GM23248 (cell line): ENCODE data around the gene RRBP1. TPM values are rescaled to one million over a fixed set of nuclear protein-coding genes. Genes with fewer than 3 reads are reported as not detected.

ENCODE experiments used
- DNase-seq: peaks from one replicate; pipeline ENCODE4 v3.0.0-alpha.2; 2015
- H2AFZ ChIP-seq: fragments of 200-600 bp; sonication (generic); 2 replicates; pipeline ENCODE4 v1.6.1; 2016; ENCODE audit warnings: antibody characterized with exemption
- H3F3A ChIP-seq: fragments of 200-600 bp; sonication (generic); 2 replicates; pipeline ENCODE4 v1.6.1; 2016; ENCODE audit warnings: mild to moderate bottlenecking, antibody characterized with exemption, mixed run types; ENCODE audit not compliant: insufficient read depth
- H3K27ac ChIP-seq: fragments of 200-600 bp; sonication (generic); 2 replicates; pipeline ENCODE4 v1.5.1; 2016; ENCODE audit warnings: mild to moderate bottlenecking
- H3K27me3 ChIP-seq: fragments of 200-600 bp; sonication (generic); replicated peaks from 2 replicates; pipeline ENCODE4 v1.6.1; 2016; ENCODE audit warnings: mild to moderate bottlenecking; ENCODE audit not compliant: insufficient read depth
- H3K36me3 ChIP-seq: fragments of 200-600 bp; sonication (generic); 2 replicates; pipeline ENCODE4 v1.6.1; 2016; ENCODE audit warnings: low read depth, mild to moderate bottlenecking
- H3K4me1 ChIP-seq: fragments of 200-600 bp; sonication (generic); 2 replicates; pipeline ENCODE4 v1.6.1; 2016; ENCODE audit warnings: mild to moderate bottlenecking; ENCODE audit not compliant: insufficient read depth
- H3K4me2 ChIP-seq: fragments of 200-600 bp; sonication (generic); one replicate; pipeline ENCODE4 v1.6.1; 2016; ENCODE audit warnings: mild to moderate bottlenecking; ENCODE audit not compliant: unreplicated experiment
- H3K4me3 ChIP-seq: fragments of 200-600 bp; sonication (generic); 2 replicates; pipeline ENCODE4 v1.5.1; 2016; ENCODE audit warnings: mild to moderate bottlenecking
- H3K79me2 ChIP-seq: fragments of 200-600 bp; sonication (generic); 2 replicates; pipeline ENCODE4 v1.6.1; 2016; ENCODE audit warnings: mild to moderate bottlenecking; ENCODE audit not compliant: insufficient read depth
- H3K9ac ChIP-seq: fragments of 200-600 bp; sonication (generic); 2 replicates; pipeline ENCODE4 v1.6.1; 2016; ENCODE audit warnings: mild to moderate bottlenecking
- H3K9me2 ChIP-seq: fragments of 200-600 bp; sonication (generic); 2 replicates; pipeline ENCODE4 v1.6.1; 2016; ENCODE audit warnings: mixed run types, mild to moderate bottlenecking, moderate library complexity; ENCODE audit not compliant: insufficient read depth
- H3K9me3 ChIP-seq: fragments of 200-600 bp; sonication (generic); one replicate; pipeline ENCODE4 v1.6.1; 2017; ENCODE audit warnings: low read depth
- H4K20me1 ChIP-seq: fragments of 200-600 bp; sonication (generic); 2 replicates; pipeline ENCODE4 v1.6.0; 2016; ENCODE audit not compliant: insufficient read depth
- EZH2 ChIP-seq: fragments of 200-600 bp; sonication (generic); IDR thresholded peaks from 2 replicates; pipeline ENCODE4 v1.6.1; 2018; ENCODE audit warnings: antibody characterized with exemption, mild to moderate bottlenecking; ENCODE audit not compliant: insufficient read depth, poor library complexity, severe bottlenecking
- EZH2phosphoT487 ChIP-seq: fragments of 200-600 bp; sonication (generic); IDR thresholded peaks from 2 replicates; pipeline ENCODE4 v1.6.1; 2018; ENCODE audit warnings: antibody characterized with exemption, moderate library complexity, mild to moderate bottlenecking, low read depth; ENCODE audit not compliant: insufficient read depth
- WGBS, 2 experiments: methylation state at CpG; one replicate each; pipeline ENCODE4 v1.1.6; 2015 to 2017; ENCODE audit warnings: low lambda C conversion rate in 2 of 2, low coverage in 1 of 2; ENCODE audit errors: missing lambda C conversion rate in 2 of 2; 5-methylcytosine and 5-hydroxymethylcytosine counted together
- in situ Hi-C: fragments of 300-500 bp; cut with MboI; formaldehyde crosslinking; loops from 2 replicates; pipeline ENCODE4 v1.15.0; 2020
- polyA plus RNA-seq: library from polyadenylated mRNA; unstranded; fragments of >200 nt; fragmentation: Nextera tagmentation; extraction: Ambion mirVana; gene quantifications from 2 replicates; pipeline ENCODE4 v1.2.1, GENCODE V29; 2016
- total RNA-seq: library from RNA; depleted of rRNA; stranded (reverse); fragments of >200 nt; shearing (Covaris generic); gene quantifications from 2 replicates; pipeline ENCODE4 v1.2.3, GENCODE V29; 2014

The RRBP1 gene
- total and polyA plus RNA-seq, 2 experiments from 2014 or later, result 127 to 182 TPM

DNA sequence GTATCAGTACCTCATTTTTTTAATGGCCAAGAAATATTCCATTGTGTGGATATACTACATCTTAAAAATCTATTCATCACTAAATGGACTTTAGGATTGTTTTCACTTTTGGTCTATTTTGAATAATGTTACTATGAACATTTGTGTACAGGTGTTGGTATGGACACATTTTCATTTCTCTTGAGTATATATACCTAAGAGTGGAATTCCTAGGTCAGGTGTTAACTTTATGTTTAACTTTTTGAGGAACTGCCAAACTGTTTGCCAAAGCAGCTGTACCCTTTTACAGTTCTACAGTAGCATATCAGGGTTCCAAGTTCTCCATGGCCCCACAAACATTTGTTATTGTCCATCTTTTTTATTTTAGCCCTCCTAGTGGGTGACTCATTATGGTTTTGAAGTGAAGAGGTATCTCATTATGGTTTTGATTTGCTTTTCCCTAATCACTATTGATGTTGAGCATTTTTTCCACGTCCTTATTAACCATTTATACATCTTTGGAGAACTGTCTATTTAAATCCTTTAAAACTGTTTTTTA, 84.0 kb downstream of the RRBP1 start:
- peaks cover 19% of the 10 kb centered on the region for H3K36me3 ChIP-seq
- no peak overlapping the region for H3K4me3 ChIP-seq
- H3K4me1 ChIP-seq, result peaks cover 14% of the 10 kb centered on the region
- WGBS, 2 experiments, result 65 to 80% methylated on average over 1 of the region's 1 CpG
- H3K4me2 ChIP-seq, result no peak overlapping the region
- H2AFZ ChIP-seq, result no peak overlapping the region
- peaks cover 34% of the 10 kb centered on the region; the same call in 1 of the 2 replicates for H4K20me1 ChIP-seq
- no peak overlapping the region for H3K9ac ChIP-seq
- H3K9me3 ChIP-seq, result no peaks in the 10 kb centered on the region
- no peaks in the 10 kb centered on the region for H3K9me2 ChIP-seq
- no peak overlapping the region for H3K27ac ChIP-seq
- in situ Hi-C loops, result no loop called here
- TF ChIP-seq EZH2phosphoT487 (no peak), EZH2 (no peak)
- peaks cover 100% of the 10 kb centered on the region for H3K79me2 ChIP-seq
- peaks cover 30% of the 10 kb centered on the region for H3F3A ChIP-seq
- H3K27me3 ChIP-seq, result no peaks in the 10 kb centered on the region
- DNase-seq, result no peak

DNA sequence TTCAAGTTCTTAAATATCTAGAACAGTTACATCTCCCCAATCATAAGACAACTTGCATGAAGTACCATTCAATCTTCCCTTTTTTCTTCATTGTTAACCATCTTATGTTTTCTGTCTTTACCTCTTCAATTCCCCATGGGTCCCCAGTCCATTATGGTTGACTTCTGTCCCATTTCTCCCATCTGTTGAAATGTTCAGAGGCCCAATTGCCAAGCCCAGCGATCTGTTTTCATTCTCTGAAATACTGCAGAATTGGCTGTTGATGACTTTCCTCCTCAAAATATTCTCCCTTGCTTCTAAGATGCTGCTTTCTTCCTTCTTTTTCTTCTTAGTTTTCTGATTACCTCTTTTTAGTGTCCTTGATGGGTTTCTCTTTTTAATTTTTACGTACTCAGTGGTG, 86.2 kb downstream of the RRBP1 start:
- Histone ChIP-seq H3K4me1 (peaks cover 14% of the 10 kb centered on the region), H3K9ac (no peak overlapping the region), H3K36me3 (0 out of 2 replicates have a peak, but pooled peaks cover 6% of the 10 kb centered on the region), H3K9me3 (no peaks in the 10 kb centered on the region), H3K27me3 (no peaks in the 10 kb centered on the region), H3K4me3 (no peak overlapping the region), H4K20me1 (peaks cover 46% of the 10 kb centered on the region; the same call in 1 of the 2 replicates), H3F3A (peaks cover 37% of the 10 kb centered on the region; the same call in 1 of the 2 replicates), H3K9me2 (no peaks in the 10 kb centered on the region), H3K4me2 (no peak overlapping the region), H3K79me2 (peaks cover 100% of the 10 kb centered on the region), H2AFZ (no peak overlapping the region), H3K27ac (no peak overlapping the region)
- 48 to 52% methylated on average over 2 of the region's 2 CpGs for WGBS, 2 experiments
- no peak for DNase-seq
- no peak for TF ChIP-seq EZH2phosphoT487
- no peak for TF ChIP-seq EZH2
- in situ Hi-C loops, result no loop called here

DNA sequence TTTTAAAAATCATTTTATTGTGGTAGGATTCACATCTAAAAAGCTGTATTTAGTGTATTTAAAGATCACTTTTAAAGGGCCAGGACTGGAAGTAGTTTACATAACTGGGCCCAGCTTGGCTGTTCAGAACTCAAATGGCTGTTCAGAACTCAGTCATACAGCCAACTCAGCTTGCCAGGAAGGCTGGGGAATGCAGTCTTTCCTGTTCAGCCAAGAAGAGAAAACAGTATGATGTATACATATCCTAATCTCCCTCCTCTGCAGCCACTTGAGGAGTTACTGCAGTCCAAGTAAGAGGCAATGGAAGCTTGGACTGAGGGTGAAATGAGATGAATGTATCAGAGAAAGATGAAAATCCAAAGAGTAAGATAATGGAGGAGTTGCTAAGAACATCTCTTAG, 87.6 kb downstream of the RRBP1 start:
- H2AFZ ChIP-seq, result no peak overlapping the region
- 0 out of 2 replicates have a peak, but pooled peaks cover 6% of the 10 kb centered on the region for H3K36me3 ChIP-seq
- H3K79me2 ChIP-seq, result peaks cover 100% of the 10 kb centered on the region
- no peak overlapping the region for H3K9ac ChIP-seq
- TF ChIP-seq EZH2phosphoT487 (no peak), EZH2 (no peak)
- peak overlapping the region; percentile 18; the same call in 1 of the 2 replicates for H3K27ac ChIP-seq
- in situ Hi-C loops, result no loop called here
- H3K4me2 ChIP-seq, result peak overlapping the region; percentile 23
- peak; percentile 75 for DNase-seq
- H3K9me2 ChIP-seq, result no peaks in the 10 kb centered on the region
- peaks cover 37% of the 10 kb centered on the region; the same call in 1 of the 2 replicates for H3F3A ChIP-seq
- H3K4me1 ChIP-seq, result peaks cover 21% of the 10 kb centered on the region
- peaks cover 55% of the 10 kb centered on the region; the same call in 1 of the 2 replicates for H4K20me1 ChIP-seq
- no peaks in the 10 kb centered on the region for H3K9me3 ChIP-seq
- no peaks in the 10 kb centered on the region for H3K27me3 ChIP-seq
- H3K4me3 ChIP-seq, result no peak overlapping the region

- peak overlapping the region; percentile 23 for H3K4me2 ChIP-seq
Observed at GRCh38 chr20:17593902-17594301, 88.1 kb downstream of the RRBP1 start.

More at GRCh38 chr20:17593902-17594301, 88.1 kb downstream of the RRBP1 start:
- 99 to 100% methylated on average over 4 of the region's 4 CpGs for WGBS, 2 experiments
- peaks cover 27% of the 10 kb centered on the region for H3K4me1 ChIP-seq
- no peaks in the 10 kb centered on the region for H3K9me3 ChIP-seq
- 0 out of 2 replicates have a peak, but pooled peaks cover 6% of the 10 kb centered on the region for H3K36me3 ChIP-seq
- TF ChIP-seq EZH2phosphoT487 (no peak), EZH2 (no peak)
- H3K4me3 ChIP-seq, result no peak overlapping the region
- in situ Hi-C loops, result no loop called here
- H4K20me1 ChIP-seq, result peaks cover 56% of the 10 kb centered on the region
- H3K27me3 ChIP-seq, result no peaks in the 10 kb centered on the region
- no peak for DNase-seq
- H3K9ac ChIP-seq, result no peak overlapping the region
- H2AFZ ChIP-seq, result no peak overlapping the region
- H3K9me2 ChIP-seq, result no peaks in the 10 kb centered on the region
- peaks cover 37% of the 10 kb centered on the region; the same call in 1 of the 2 replicates for H3F3A ChIP-seq
- H3K79me2 ChIP-seq, result peaks cover 100% of the 10 kb centered on the region
- 0 out of 2 replicates have a peak overlapping the region, but pooled peaks have one; percentile 18 for H3K27ac ChIP-seq
